ENCODE results near the gene PHKA1.
"Not testable (repeated sequence)": the region's sequence is repeated elsewhere in the genome, so short reads cannot be mapped to it uniquely, and the experiment has no call there.

DNA sequence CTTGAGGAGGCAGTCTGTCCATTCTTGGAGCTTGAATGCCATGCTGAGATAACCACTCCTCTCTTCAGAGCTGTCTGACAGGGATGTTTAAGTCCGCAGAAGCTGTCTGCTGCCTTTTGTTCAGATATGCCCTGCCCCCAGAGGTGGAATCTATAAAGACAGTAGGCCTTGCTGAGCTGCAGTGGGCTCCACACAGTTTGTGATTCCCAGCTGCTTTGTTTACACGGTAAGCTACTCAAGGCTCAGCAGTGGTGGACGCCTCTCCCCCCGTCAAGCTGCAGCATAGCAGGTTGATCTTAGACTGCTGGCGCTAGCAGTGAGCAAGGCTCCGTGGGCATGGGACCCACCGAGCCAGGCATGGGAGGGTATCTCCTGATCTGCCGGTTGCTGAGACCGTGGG, 46.3 kb upstream of the PHKA1 start:
- TF ChIP-seq, protein P1, sequence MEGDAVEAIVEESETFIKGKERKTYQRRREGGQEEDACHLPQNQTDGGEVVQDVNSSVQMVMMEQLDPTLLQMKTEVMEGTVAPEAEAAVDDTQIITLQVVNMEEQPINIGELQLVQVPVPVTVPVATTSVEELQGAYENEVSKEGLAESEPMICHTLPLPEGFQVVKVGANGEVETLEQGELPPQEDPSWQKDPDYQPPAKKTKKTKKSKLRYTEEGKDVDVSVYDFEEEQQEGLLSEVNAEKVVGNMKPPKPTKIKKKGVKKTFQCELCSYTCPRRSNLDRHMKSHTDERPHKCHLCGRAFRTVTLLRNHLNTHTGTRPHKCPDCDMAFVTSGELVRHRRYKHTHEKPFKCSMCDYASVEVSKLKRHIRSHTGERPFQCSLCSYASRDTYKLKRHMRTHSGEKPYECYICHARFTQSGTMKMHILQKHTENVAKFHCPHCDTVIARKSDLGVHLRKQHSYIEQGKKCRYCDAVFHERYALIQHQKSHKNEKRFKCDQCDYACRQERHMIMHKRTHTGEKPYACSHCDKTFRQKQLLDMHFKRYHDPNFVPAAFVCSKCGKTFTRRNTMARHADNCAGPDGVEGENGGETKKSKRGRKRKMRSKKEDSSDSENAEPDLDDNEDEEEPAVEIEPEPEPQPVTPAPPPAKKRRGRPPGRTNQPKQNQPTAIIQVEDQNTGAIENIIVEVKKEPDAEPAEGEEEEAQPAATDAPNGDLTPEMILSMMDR (conservative IDR thresholded peaks at IDR 0.05): not testable (repeated sequence)
- not testable (repeated sequence) for TF ChIP-seq EZH2 (IDR thresholded peaks at IDR 0.05; ENCODE audit: low read depth)
